Astrocyte (in vitro differentiated cells and primary cell): Measurements from ENCODE around the gene IL16. TPM values are rescaled to one million over a fixed set of nuclear protein-coding genes. Genes with fewer than 3 reads are reported as not detected.

Experiments used
- DNase-seq: peaks from one replicate; pipeline ENCODE4 v3.0.0-alpha.2; 2010; ENCODE audit warnings: low read depth
- FAIRE-seq: peaks from 2 replicates; lab custom pipeline; 2011; peaks lifted over from hg19 to GRCh38; lab: Jason Lieb, UNC
- H2AFZ ChIP-seq: 2 replicates; pipeline ENCODE4 v1.6.0; 2012; ENCODE audit warnings: low read depth, low read length, inconsistent platforms
- H3K27ac ChIP-seq: 2 replicates; pipeline ENCODE4 v1.5.1; 2011; ENCODE audit warnings: low read depth, low read length, inconsistent platforms
- H3K27me3 ChIP-seq: 2 replicates; pipeline ENCODE4 v1.6.0; 2011; ENCODE audit warnings: low read length, inconsistent platforms; ENCODE audit not compliant: insufficient read depth
- H3K36me3 ChIP-seq: 2 replicates; pipeline ENCODE4 v1.5.1; 2011; ENCODE audit warnings: low read length, inconsistent platforms; ENCODE audit not compliant: insufficient read depth
- H3K4me1 ChIP-seq: 2 replicates; pipeline ENCODE4 v1.5.1; 2011; ENCODE audit warnings: low read length, inconsistent platforms; ENCODE audit not compliant: insufficient read depth
- H3K4me2 ChIP-seq: 2 replicates; pipeline ENCODE4 v1.6.0; 2012; ENCODE audit warnings: low read length, inconsistent platforms
- H3K4me3 ChIP-seq: 2 replicates; pipeline ENCODE4 v1.5.1; 2011; ENCODE audit warnings: low read depth, mild to moderate bottlenecking, low read length, inconsistent platforms; ENCODE audit not compliant: insufficient read depth
- H3K79me2 ChIP-seq: 2 replicates; pipeline ENCODE4 v1.6.0; 2012; ENCODE audit warnings: mild to moderate bottlenecking, low read length, inconsistent platforms; ENCODE audit not compliant: insufficient read depth
- H3K9ac ChIP-seq: 2 replicates; pipeline ENCODE4 v1.6.0; 2012; ENCODE audit warnings: mild to moderate bottlenecking, low read length, inconsistent platforms
- H3K9me3 ChIP-seq: 2 replicates; pipeline ENCODE4 v1.5.1; 2012; ENCODE audit warnings: low read depth, mild to moderate bottlenecking, low read length, inconsistent platforms; ENCODE audit not compliant: insufficient read depth
- H4K20me1 ChIP-seq: 2 replicates; pipeline ENCODE4 v1.6.0; 2012; ENCODE audit warnings: low read length, inconsistent platforms; ENCODE audit not compliant: insufficient read depth
- H3K27ac Mint-ChIP-seq: one replicate; pipeline ENCODE4 v1.8.0; 2021; ENCODE audit warnings: mild to moderate bottlenecking, mixed read lengths; ENCODE audit not compliant: unreplicated experiment
- H3K27me3 Mint-ChIP-seq: one replicate; pipeline ENCODE4 v1.8.0; 2021; ENCODE audit warnings: low read depth, mixed read lengths; ENCODE audit not compliant: unreplicated experiment
- H3K36me3 Mint-ChIP-seq: one replicate; pipeline ENCODE4 v1.8.0; 2021; ENCODE audit warnings: low read depth, mixed read lengths; ENCODE audit not compliant: unreplicated experiment
- H3K4me1 Mint-ChIP-seq: one replicate; pipeline ENCODE4 v1.8.0; 2021; ENCODE audit warnings: low read depth, mixed read lengths; ENCODE audit not compliant: unreplicated experiment
- H3K4me3 Mint-ChIP-seq: one replicate; pipeline ENCODE4 v1.8.0; 2021; ENCODE audit warnings: mild to moderate bottlenecking, moderate library complexity, mixed read lengths; ENCODE audit not compliant: unreplicated experiment
- H3K9me3 Mint-ChIP-seq: one replicate; pipeline ENCODE4 v1.8.0; 2021; ENCODE audit warnings: mild to moderate bottlenecking, mixed read lengths; ENCODE audit not compliant: unreplicated experiment
- CTCF ChIP-seq: IDR thresholded peaks from 2 replicates; pipeline ENCODE4 v1.5.1; 2011; ENCODE audit warnings: low read depth, mild to moderate bottlenecking, inconsistent platforms, low read length, moderate library complexity; ENCODE audit not compliant: insufficient read depth
- EZH2 ChIP-seq: IDR thresholded peaks from 2 replicates; pipeline ENCODE4 v1.6.1; 2012; ENCODE audit warnings: mild to moderate bottlenecking, low read length, inconsistent platforms; ENCODE audit not compliant: insufficient read depth
- total RNA-seq: library from RNA; stranded (reverse); gene quantifications from 2 replicates; pipeline ENCODE4 v1.2.1, GENCODE V29; 2021

IL16 gene
- total RNA-seq, 1 donor from 2014 or later, result 0.36 TPM

GRCh38 chr15:81270781-81271491, 74.3 kb downstream of the IL16 start:
- Histone ChIP-seq H3K79me2 (no peaks in the 10 kb centered on the region), H3K4me1 (peaks cover 7% of the 10 kb centered on the region), H3K9ac (no peak overlapping the region), H3K9me3 (no peaks in the 10 kb centered on the region), H2AFZ (no peak overlapping the region), H3K27ac (no peak overlapping the region), H4K20me1 (no peaks in the 10 kb centered on the region), H3K4me2 (peak overlapping the region; percentile 56), H3K27me3 (peaks cover 36% of the 10 kb centered on the region), H3K4me3 (no peak overlapping the region), H3K36me3 (no peaks in the 10 kb centered on the region)
- Mint-ChIP-seq H3K4me3 (no peak overlapping the region), H3K36me3 (no peaks in the 10 kb centered on the region), H3K9me3 (no peaks in the 10 kb centered on the region), H3K4me1 (peaks cover 7% of the 10 kb centered on the region), H3K27ac (no peak overlapping the region), H3K27me3 (peaks cover 16% of the 10 kb centered on the region)
- TF ChIP-seq EZH2 (no peak), CTCF (no peak)
- peak; percentile 49 for DNase-seq
- no peak for FAIRE-seq

- Histone ChIP-seq H3K79me2 (no peaks in the 10 kb centered on the region), H3K4me3 (no peak overlapping the region), H3K4me1 (peaks cover 7% of the 10 kb centered on the region), H4K20me1 (no peaks in the 10 kb centered on the region), H3K36me3 (no peaks in the 10 kb centered on the region), H3K9me3 (no peaks in the 10 kb centered on the region), H2AFZ (no peak overlapping the region), H3K27me3 (peaks cover 36% of the 10 kb centered on the region), H3K9ac (no peak overlapping the region), H3K27ac (no peak overlapping the region), H3K4me2 (no peak overlapping the region)
- Mint-ChIP-seq H3K4me3 (no peak overlapping the region), H3K4me1 (peaks cover 4% of the 10 kb centered on the region), H3K27ac (no peak overlapping the region), H3K36me3 (peaks cover 2% of the 10 kb centered on the region), H3K27me3 (peaks cover 16% of the 10 kb centered on the region), H3K9me3 (peaks cover 5% of the 10 kb centered on the region)
- TF ChIP-seq EZH2, result no peak
- no peak for TF ChIP-seq CTCF
- FAIRE-seq (no peak), DNase-seq (no peak)
Measured at GRCh38 chr15:81271761-81272644, 75.3 kb downstream of the IL16 start.
